GM21723 (cell line): ENCODE data around the gene GNAL.
A peak's percentile ranks its signal among the peaks of the same experiment; 100 is the strongest.
"Not testable (repeated sequence)": the region's sequence is repeated elsewhere in the genome, so short reads cannot be mapped to it uniquely, and the experiment has no call there.

Experiments
- ATAC-seq: cut with Tn5 transposase; IDR thresholded peaks from one replicate; pipeline ENCODE4 v1.9.1; 2021; ENCODE audit warnings: mild to moderate bottlenecking, moderate library complexity; ENCODE audit not compliant: unreplicated experiment

Gene GNAL

DNA sequence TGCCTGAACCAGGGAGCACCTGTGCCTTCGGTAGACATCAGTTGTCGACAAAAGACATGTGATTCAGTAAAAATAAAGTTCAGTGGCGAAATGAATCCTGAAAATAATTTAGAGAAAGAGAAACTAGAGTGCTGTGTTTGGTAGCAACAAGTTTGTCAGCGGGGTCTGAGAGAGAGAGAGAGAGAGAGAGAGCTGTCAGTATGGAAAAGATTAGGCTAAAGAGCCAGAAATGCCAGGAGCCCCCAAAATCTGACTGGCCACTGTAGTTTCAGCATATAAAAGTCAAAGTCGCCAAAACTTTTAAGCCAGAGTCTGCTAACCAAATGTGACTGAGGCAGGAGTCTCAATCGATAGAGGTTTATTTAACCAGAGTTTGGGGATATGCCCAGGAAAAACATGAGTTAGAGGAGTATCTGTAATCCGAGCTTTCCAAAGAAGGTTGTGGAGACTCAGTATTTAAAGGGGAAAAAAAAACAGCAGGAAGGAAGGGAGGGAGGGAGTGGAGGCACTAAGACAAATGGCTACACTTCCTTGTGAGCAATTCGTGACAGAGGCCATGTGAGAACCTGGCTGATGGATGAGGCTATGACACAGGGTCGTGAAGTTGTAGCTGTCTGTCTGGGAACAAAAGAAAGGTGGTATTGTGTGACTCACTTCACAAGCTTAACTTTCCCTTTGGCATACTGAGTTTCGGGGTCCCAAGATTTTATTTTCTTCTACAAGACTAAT is 20.5 kb upstream of the GNAL start:
- no peak for ATAC-seq

DNA sequence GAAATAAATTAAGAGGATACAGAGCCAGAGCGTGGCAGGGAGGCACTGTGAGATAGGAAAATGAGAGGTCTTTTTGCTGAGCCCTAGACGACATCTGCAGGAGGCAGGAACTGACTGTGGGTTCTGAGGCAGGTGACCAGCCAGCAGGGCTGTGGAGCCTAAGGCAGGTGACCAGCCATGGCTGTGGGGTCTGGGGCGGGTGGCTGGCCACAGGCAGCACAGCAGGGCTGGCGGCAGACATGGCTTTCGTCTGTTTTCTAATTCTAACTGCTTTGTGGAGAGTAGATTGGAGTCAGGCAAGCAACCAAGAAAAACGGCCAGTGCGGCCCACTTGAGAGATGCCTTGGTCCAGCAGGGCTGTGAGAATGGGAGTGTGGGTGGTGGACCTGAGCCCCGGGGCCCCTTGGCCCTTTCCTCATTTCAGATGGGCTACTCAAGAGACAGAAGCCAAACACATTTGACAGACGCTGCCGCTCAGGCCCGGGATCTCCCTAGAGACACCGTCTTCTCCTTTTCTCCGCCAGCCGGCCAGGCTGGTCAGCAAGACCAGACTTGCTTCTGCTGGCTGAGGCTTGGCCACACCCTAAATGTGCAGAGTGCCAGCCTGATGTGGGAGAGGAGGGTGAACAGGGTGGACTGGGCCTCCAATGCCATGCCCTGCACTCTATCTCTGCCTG is 19.7 kb upstream of the GNAL start:
- no peak for ATAC-seq

DNA sequence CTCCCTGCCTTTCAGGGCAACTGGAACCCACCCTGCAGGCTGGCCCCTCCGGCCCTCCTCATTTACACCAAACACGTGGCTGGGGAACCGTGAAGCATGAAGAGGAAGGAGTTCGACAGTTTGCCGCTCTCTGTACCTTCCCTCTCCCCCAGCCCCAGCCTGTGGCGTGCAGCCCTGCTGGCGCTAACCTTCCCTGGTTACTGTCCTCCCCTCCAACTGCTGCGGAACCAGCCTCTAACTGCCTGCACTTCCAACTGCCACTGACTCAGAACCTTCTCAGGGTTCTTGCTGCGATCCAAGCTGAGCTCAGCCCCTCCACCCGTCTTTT is 19.2 kb upstream of the GNAL start:
- ATAC-seq: no peak

DNA sequence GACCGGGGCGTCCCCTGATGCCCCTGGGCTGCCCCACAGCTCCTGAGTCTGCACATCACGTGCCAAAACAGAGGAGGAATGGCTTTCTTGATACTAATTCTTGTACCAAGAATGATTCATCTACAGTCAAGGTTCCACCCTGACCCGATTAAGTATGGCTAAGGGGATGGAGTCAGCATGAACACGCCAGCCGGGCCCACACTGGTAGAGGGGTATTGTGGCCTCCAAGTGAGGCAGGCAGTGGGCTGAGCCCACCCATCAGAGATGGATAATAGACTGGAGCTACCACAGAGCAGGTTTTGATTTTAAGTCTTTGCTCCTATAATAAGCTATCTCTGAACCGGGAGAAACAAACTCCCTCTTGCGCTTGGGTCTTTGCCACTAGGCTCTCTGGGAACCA is 17.9 kb upstream of the GNAL start:
- no peak for ATAC-seq

DNA sequence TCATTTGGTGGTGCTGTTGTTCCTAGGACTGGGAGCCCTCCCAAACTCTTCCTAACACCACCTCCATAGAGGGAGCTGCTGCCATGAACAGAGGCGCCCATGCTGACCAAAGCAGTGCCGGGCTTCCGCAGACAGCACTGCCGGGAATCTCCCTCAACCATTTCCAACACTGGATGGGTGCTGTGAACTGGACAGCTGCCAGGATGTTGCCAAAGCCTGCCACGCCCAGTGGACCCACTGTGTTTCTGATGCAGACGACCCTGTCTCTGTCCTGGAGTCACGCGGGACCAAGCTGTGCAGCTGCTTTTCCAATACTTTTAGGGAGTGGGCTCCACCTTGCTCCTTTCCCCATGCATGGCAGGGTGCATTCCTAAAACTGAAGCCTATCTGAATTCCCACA is 16.9 kb upstream of the GNAL start:
- no peak for ATAC-seq

GRCh38 chr18:11672846-11673454 is 16.1 kb upstream of the GNAL start:
- no peak for ATAC-seq

- no peak for ATAC-seq
These were observed 15.5 kb upstream of the GNAL start for GRCh38 chr18:11673560-11673959.

DNA sequence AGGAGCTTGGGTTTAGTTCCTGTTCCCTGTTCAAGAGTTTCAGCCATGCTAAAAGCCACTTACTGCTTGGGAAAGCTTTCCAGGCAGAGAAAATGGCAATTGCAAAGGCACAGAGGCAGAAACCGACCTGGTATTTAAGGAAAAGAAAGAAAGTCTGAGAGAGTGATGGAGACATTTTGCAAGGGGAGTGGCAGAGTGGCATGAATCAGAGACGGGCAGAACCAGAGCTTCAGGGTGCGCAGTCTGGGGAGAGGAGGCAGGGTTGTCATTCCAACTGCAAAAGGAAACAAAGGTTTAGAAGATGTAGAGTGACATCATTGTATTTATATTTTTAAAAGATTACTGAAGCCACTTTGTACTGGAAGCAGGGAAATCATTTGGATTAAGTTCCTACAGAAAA is 14.9 kb upstream of the GNAL start:
- ATAC-seq: no peak

DNA sequence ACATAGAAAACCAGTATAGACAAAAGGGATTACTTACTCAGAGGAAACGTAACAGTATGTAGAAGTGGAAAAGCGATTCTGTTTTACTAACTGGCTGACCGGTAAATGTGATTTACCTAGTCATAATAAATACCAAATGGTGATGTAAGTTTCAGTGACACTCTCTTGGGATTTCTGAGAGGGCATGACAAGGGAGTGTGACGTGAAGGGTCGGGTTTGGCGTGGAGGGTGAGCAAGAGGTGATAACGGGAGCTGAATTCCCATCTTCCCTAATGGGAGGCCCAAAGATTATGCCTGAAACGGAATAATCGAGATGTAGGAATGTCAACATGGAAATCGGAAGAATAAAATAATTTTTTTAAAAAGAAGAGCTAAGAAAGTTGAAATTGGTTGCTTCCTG is 12.7 kb upstream of the GNAL start:
- no peak for ATAC-seq

DNA sequence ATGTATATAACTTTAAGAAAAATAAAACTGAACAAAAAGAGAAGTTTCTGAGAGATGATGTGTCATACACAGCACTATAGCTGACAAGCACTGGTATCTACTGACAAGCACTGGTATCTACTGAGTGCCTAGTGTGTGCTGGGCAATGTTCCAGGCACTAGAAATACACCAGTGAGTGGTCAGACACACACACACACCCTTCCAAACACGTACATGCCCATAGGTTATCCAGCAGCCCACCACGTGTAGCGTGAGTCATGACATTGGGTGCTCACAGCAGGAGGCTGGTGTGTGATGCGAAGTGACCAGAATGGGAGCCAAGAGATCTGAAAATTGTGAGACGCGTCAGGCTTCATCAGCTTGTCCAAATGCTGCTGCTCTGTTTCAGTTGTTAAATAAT is 12.2 kb upstream of the GNAL start:
- ATAC-seq: no peak

- no peak for ATAC-seq
These were observed 10.9 kb upstream of the GNAL start for GRCh38 chr18:11678211-11678610.

DNA sequence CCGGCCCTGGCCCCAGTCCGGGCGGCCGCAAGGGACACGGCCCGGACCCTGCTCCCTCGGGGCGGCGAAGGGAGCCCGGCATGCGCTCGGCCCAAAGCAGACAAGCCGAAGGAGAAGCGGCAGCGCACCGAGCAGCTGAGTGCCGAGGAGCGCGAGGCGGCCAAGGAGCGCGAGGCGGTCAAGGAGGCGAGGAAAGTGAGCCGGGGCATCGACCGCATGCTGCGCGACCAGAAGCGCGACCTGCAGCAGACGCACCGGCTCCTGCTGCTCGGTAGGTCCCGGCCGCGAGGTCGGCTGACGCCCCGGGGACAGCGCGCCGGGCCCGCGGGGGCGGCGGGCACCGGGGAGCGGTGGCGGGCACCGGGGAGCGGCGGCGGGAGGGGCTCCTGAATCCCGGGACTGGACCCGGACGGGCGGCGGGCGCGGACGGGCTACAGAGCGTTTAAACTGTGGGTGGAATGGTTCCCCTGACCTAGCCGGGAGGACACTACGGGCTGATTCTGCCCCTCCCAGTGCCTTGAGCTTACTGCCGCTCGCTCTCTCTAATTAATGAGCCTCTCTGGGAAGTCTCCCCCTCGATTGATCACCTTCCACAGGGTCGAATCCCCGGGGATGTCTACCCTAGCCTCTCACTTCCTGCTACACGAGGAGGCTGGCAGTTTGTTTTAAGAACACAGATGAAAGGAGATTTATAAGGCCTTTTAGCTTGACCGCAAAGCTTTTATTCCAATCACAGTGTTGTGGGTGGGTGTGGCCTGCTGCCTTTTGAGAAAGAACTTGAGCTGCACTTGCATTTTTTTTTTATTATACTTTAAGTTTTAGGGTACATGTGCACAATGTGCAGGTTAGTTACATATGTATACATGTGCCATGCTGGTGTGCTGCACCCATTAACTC is 853 bp downstream of the GNAL start:
- ATAC-seq: peak; percentile 53

- not testable (repeated sequence) for ATAC-seq
These were observed 1.6 kb downstream of the GNAL start for GRCh38 chr18:11690660-11691059.

GRCh38 chr18:11695736-11696135 is 6.7 kb downstream of the GNAL start:
- ATAC-seq: no peak

DNA sequence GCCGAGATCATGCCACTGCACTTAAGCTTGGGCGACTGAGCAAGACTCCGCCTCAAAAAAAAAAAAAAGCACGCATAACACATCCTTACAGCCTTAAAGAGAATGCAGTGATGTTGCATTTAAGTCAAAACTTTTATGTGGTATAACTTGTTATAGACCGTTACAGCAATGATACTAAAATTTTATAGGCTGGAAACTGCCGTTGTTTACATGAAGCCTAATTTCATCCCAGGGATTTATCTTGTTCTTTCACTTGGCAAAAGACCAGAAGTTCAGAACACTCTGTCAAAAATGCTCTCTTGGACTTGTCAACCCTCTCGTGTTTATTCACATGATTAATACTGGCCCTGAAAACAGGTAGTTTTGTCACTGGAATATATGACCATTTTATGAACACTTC is 7.4 kb downstream of the GNAL start:
- ATAC-seq: no peak

DNA sequence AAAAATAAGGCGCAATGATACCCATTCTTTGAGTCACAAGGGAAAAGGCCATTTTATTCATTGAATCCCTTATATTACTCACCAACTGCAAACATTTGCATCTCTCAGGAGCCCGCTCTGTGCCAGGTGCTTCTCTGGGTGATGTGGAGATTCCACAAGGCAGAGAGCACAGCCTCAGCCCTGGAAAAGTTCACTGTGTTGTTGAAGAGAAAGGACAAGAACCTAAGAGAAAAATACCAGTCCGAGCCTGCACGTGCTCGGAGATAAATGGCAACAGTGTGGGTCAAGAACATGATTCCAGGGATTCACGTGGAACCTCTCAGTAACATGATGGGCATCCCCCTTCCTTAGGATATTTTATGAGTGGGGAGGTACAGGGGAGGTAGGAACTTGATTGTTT is 11.8 kb downstream of the GNAL start:
- ATAC-seq: no peak

GRCh38 chr18:11710578-11710977 is 21.5 kb downstream of the GNAL start:
- no peak for ATAC-seq

DNA sequence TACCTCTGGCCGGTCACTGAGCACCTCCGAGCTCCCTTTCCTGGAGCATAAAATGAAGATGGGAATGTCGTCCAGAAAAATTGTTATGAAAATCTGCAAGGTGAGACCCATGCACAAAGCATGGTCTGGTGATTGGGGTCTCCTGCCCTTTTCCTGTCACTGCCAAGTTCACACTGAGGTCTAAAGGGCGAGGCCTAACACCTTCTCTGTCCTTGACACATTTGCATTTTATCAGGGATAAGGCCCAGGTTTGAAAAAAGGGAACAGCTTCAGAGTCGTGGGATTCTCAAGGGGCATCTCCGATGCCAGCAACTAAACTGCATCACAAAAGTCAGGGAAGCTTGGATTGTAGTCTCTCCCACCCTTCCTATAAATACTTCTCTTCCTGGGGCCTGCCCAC is 24.7 kb downstream of the GNAL start:
- no peak for ATAC-seq

GRCh38 chr18:11714244-11714918 is 25.3 kb downstream of the GNAL start:
- no peak for ATAC-seq

DNA sequence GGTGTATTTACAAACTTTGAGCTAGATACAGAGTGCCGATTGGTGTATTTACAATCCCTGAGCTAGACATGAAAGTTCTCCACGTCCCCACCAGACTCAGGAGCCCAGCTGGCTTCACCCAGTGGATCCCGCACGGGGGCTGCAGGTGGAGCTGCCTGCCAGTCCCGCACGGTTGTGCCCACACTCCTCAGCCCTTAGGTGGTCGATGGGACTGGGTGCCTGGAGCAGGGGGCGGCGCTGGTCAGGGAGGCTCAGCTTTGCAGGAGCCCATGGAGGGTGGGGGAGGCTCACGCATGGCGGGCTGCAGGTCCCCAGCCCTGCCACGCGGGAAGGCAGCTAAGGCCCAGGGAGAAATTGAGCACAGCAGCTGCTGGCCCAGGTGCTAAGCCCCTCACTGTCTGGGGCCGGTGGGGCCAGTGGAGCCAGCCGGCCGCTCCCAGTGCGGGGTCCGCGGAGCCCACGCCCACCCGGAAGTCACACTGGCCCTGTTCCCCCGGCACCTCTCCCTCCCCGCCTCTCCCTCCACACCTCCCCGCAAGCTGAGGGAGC is 27.8 kb downstream of the GNAL start:
- not testable (repeated sequence) for ATAC-seq

- ATAC-seq: no peak
These were observed 30.0 kb downstream of the GNAL start for GRCh38 chr18:11719050-11719449.
